Skin epidermis (tissue), 12 donors: ENCODE measurements around the gene CALML6.
"Not testable (repeated sequence)": the region's sequence is repeated elsewhere in the genome, so short reads cannot be mapped to it uniquely, and the experiment has no call there.

Experiments used
- H3K27ac ChIP-seq, 21 experiments: fragments of 200-600 bp; sonication (generic) in 11 of 21; one replicate each; pipeline ENCODE4 v1.5.0; 2020; ENCODE audit warnings: mild to moderate bottlenecking in 3 of 21, inconsistent platforms in 2 of 21, moderate library complexity in 2 of 21
- H3K4me3 ChIP-seq, 7 experiments: fragments of 200-600 bp; sonication (generic) in 2 of 7; one replicate each; pipeline ENCODE4 v1.5.0; 2020; ENCODE audit warnings: inconsistent platforms in 2 of 7, mild to moderate bottlenecking in 2 of 7, moderate library complexity in 1 of 7

CALML6 gene

DNA sequence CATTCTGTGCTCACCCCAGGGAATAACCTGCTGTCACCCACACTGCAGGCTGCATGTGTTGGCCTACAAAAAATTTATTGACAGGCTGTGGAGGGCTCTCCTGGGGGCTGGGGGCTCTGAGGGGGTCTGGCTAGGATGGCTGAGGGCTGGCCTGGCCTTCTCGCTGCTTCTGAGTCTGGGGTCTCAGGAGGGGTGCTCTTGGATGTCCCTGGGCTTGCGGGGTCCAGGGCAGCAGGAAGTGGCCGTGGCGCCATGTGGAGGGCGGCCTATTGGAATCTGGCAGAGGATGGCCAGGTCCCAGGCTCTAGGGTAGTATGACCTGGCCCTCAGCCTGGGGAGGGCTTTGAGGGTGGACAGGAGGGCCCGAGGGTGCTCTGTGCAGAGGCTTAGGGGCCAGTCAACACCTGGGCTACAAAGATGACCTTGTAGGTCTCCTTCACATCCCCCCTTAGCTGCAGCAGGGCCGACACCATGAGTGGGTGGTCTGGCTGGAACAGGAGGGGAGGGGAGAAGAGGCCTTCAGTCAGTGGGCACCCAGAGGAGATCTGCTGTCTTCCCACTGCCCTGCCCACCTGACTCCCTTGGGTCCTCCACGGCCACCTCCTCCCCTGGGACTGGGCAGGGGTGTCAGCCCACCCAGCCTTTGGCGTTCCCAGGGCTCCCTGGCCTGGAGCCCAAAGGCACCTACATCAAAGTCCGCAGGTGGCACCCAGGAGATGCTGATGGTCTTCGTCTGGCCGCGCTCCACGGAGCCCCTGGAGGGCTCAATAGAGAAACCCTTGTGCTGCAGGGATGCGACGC lies 7.0 kb downstream of the CALML6 start:
- no peak overlapping the region for H3K27ac ChIP-seq
- H3K4me3 ChIP-seq, result no peak overlapping the region

- Histone ChIP-seq H3K4me3 (no peak overlapping the region), H3K27ac (no peak overlapping the region)
Observed at GRCh38 chr1:1922702-1922955, 7.6 kb downstream of the CALML6 start.

DNA sequence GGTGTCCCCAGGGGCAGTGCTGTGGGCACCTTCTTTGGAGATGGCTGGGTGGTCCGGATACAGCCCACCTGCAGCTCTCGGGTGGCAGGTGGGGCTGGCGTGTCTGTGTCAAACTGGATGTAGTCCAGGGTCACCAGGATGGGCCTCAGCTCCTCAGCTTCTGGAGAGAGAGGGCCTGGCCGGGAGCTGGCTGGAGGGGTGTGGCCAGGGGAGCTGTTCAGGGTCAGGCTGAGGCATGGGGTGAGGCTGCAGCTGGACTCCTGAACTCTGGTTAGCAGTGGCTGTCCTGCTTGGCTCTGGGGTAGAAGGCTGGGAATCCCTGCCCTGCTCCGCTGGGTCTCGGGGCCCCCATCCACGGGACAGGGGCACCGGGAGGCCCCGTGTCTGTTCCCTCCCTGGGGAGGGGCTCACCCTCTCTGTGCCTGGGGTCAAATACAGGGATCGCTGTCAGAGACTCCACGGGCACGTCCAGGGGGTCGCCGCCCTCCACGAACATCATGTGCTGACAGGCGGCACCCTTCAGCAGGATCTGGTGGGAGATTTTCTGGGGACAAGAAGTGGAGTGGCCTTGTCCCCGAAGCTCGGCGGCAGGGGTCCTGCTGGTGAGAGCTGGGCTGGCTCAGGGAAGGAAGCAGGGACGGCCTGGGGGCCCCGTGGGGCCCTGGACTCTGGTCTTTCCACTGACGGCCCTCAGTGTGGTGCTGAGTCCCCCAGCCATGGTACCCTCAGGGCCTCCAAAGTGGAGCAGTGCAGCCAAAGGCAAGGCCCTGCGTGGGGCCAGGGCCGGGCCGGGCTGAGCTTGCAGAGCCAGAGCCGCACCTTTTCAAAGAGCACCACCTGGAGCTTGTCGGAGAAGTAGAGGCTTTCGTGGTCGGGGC lies 8.1 kb downstream of the CALML6 start:
- H3K27ac ChIP-seq, result no peak overlapping the region
- no peak overlapping the region for H3K4me3 ChIP-seq

DNA sequence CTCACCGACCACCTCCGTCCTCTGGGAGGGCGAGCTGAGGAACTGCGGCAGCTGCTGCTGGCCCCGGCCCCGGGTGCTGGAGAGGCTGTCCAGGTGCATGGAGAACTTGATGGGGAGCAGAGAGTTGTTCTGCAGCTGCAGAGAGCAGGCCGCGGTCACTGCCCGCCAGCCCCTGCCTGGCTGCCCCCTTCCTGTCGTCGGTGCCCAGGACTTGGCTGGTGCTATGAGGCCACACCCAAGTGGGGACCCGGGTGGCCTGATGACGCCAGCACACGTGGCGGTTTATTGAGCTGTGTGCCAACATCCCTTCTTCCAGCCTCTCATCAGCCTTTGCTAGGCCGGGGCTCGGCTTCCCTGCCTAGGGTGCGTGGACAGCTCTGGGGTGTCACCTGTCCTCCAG lies 9.3 kb downstream of the CALML6 start:
- H3K4me3 ChIP-seq, result no peak overlapping the region

GRCh38 chr1:1924849-1925248 lies 9.8 kb downstream of the CALML6 start:
- no peak overlapping the region for H3K4me3 ChIP-seq
- no peak overlapping the region for H3K27ac ChIP-seq

More for the DNA sequence above, 9.3 kb downstream of the CALML6 start:
- no peak overlapping the region for H3K27ac ChIP-seq

DNA sequence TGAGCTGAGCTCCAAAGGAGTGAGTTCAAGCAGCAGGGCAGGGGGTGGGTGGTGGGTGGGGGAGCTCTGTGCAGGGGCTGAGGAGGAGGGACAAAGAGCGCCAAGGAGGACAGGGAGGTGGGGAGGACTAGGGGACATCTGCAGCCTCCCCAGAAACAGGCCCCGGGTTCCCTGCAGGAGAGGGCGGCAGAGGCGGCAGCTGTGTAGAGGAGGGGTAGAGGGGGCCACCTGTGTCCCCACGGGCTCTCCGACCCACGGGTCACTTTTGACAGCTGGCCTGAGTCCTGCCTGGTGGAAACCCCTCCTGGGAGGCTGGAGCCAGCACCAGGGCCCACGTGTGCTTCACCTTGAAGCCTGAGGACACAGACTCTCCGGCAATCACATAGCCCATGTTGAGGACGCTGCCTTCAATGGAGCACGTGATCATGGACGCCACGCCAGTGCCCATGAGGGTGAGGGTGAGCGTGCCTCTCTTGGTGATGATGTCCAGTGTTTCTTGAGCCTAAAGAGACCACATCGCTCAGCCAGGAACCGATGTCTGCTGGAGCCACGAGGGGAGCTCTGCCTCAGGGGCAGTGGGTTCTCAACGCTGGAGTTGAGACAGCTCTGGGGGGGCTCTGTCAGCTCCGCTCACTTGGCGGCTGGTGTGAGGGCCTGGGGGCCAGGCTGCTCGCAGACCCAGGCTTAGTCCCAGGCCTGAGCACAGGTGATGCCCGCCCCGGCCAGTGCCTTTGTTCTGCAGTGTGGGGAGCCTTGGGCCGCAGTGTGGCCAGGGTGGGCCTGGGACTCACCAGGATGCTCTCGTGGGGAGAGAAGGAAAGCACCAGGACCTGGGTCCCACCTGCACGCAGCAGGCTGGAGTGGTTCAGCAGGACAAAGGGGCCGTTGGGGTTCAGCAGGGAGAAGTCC lies 10.6 kb downstream of the CALML6 start:
- H3K27ac ChIP-seq, result no peak overlapping the region

DNA sequence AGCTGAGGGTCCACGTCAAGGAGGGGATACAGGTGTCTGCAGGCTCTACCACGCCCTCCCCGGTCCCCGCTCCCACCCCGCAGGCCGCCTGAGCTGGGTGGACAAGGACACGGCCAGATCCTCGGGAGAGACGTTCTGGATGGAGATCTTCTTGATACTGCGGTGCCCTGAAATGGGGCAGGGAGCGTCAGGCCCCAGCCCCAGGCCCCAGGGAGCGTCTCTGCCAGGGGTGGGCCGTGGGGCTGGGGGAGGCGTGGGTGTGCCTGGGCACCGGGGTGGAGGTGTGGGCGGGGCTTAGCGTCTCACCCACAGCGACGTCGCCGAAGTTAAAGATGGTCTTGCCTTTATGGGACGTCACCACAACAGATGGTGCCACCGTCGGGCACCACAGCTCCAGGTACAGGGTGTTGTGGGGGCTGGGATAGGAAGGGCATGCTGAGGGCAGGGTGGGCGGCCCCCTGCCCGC lies 11.3 kb downstream of the CALML6 start:
- Histone ChIP-seq H3K4me3 (no peak overlapping the region), H3K27ac (no peak overlapping the region)

More for the DNA sequence above, 10.6 kb downstream of the CALML6 start:
- no peak overlapping the region for H3K4me3 ChIP-seq

GRCh38 chr1:1926886-1927660 lies 12.0 kb downstream of the CALML6 start:
- no peak overlapping the region for H3K27ac ChIP-seq
- no peak overlapping the region for H3K4me3 ChIP-seq

DNA sequence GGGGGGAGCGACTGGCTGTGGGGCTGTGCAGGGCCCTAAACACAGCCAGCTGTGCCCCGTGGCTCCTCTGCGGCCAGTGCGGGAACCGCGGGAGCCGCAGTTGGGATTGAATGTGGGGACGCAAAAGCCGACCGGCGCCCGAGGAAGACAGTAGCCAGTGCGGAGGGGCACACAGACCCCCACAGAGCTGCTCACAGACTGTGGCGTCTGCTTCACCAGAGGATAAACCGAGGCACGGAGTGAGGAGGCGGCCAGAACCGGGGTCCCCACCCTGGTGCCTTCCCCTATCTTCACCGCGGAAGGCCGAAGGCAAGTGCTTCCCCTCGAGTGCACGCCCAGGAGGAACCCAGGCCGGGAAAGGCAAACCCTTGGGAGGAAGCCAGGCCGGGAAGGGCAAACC lies 12.7 kb downstream of the CALML6 start:
- H3K27ac ChIP-seq, result no peak overlapping the region
- no peak overlapping the region for H3K4me3 ChIP-seq

DNA sequence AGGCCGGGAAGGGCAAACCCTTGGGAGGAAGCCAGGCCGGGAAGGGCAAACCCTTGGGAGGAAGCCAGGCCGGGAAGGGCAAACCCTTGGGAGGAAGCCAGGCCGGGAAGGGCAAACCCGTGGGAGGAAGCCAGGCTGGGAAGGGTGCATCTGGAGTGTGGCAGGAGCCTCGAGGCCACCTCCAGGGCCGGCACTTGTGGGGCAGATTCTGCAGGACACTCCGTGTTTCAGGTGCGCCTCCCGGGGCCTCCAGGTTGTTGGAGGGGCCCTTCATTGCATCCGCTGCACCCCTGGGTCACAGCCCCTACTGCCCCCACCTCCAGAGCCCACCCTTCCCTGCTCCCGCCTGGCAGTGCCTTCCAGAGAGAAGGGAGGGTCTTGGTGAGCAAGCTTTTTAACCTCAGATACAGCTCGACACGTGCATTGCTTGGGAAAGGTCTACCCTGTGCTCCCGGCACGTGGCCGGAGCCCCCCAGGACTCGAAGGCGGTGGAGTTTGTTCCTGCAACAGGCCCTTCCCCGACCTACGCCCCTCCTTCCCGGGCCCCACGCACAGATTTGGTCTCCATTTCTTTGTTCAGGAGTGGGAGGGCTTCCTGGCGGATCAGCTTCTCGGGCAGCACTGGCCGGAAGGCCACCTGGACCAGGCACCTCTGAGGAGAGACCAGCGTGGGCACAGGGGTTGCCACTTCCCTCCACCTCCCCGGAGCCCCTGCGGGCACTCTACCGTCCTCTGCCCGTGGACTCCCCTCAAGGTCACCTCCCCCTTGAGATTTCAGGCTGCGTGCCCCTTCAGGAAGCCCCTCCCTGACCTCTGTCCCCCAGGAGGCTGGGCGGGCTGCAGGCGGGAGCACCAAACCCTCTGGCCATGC lies 13.4 kb downstream of the CALML6 start:
- H3K27ac ChIP-seq, result no peak overlapping the region

GRCh38 chr1:1929102-1929638 lies 14.1 kb downstream of the CALML6 start:
- no peak overlapping the region for H3K4me3 ChIP-seq
- no peak overlapping the region for H3K27ac ChIP-seq

More for the DNA sequence above, 13.4 kb downstream of the CALML6 start:
- H3K4me3 ChIP-seq, result no peak overlapping the region

GRCh38 chr1:1929639-1930545 lies 14.8 kb downstream of the CALML6 start:
- Histone ChIP-seq H3K27ac (no peak overlapping the region), H3K4me3 (no peak overlapping the region)

GRCh38 chr1:1934848-1935247 lies 19.8 kb downstream of the CALML6 start:
- not testable (repeated sequence) for H3K27ac ChIP-seq, H3K4me3 ChIP-seq

DNA sequence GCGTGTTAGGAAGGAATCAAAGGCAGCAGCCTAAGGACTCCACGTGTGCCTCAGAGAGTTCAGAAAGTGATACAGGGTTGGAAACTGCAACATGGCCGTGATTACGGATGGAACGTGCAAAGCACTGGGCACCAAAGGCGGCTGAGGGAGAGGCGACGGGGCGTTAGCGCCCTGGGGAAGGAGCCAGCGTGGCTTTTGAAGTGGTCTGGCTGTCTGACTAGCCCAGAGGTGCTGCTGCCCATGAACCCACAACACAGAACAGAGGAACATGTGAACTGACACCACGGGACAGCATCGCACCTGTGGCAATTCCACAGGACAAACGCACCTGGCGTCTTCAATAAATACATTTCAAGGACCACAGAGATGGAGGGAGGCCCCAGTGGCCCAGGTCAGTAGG lies 22.0 kb downstream of the CALML6 start:
- Histone ChIP-seq H3K27ac (no peak overlapping the region), H3K4me3 (no peak overlapping the region)

GRCh38 chr1:1937549-1938275 lies 22.7 kb downstream of the CALML6 start:
- Histone ChIP-seq H3K4me3 (no peak overlapping the region), H3K27ac (no peak overlapping the region)

GRCh38 chr1:1938276-1938573 lies 23.2 kb downstream of the CALML6 start:
- H3K4me3 ChIP-seq, result no peak overlapping the region
- H3K27ac ChIP-seq, result no peak overlapping the region
